HG03439 (cell line): ENCODE results near the gene UBXN6.

Experiments
- ATAC-seq: cut with Tn5 transposase; IDR thresholded peaks from one replicate; pipeline ENCODE4 v1.9.1; 2021; ENCODE audit warnings: mild to moderate bottlenecking, moderate library complexity; ENCODE audit not compliant: unreplicated experiment

UBXN6 gene

GRCh38 chr19:4493929-4494690 lies 36.5 kb upstream of the UBXN6 start:
- no peak for ATAC-seq

- ATAC-seq, result no peak
Measured at GRCh38 chr19:4493104-4493928, 35.7 kb upstream of the UBXN6 start.

GRCh38 chr19:4492337-4493103 lies 34.9 kb upstream of the UBXN6 start:
- ATAC-seq, result no peak

GRCh38 chr19:4491446-4491845 lies 33.9 kb upstream of the UBXN6 start:
- ATAC-seq, result no peak

- ATAC-seq, result no peak
Measured at GRCh38 chr19:4488496-4488895, 30.9 kb upstream of the UBXN6 start.

GRCh38 chr19:4487572-4487971 lies 30.0 kb upstream of the UBXN6 start:
- ATAC-seq, result no peak

GRCh38 chr19:4483385-4483784 lies 25.8 kb upstream of the UBXN6 start:
- ATAC-seq, result no peak

GRCh38 chr19:4482721-4483364 lies 25.2 kb upstream of the UBXN6 start:
- ATAC-seq, result no peak

GRCh38 chr19:4477034-4477801 lies 19.6 kb upstream of the UBXN6 start:
- ATAC-seq, result no peak

GRCh38 chr19:4474514-4475022 lies 17.0 kb upstream of the UBXN6 start:
- no peak for ATAC-seq

- no peak for ATAC-seq
Measured at GRCh38 chr19:4473763-4474513, 16.3 kb upstream of the UBXN6 start.

GRCh38 chr19:4473011-4473762 lies 15.6 kb upstream of the UBXN6 start:
- ATAC-seq, result no peak

- peak; percentile 6 for ATAC-seq
Measured at GRCh38 chr19:4472174-4472974, 14.8 kb upstream of the UBXN6 start, which contains the start of gene HDGFL2. TSS of gene HDGFL2 (plus strand) at chr19:4472297. CDS start at chr19:4472351, 54 bp downstream.

GRCh38 chr19:4471403-4472173 lies 14.0 kb upstream of the UBXN6 start:
- ATAC-seq, result peak; percentile 90

- ATAC-seq, result no peak
Measured at GRCh38 chr19:4467835-4468234, 10.2 kb upstream of the UBXN6 start.

- ATAC-seq, result no peak
Measured at GRCh38 chr19:4464815-4465581, 7.4 kb upstream of the UBXN6 start.
